ENCODE measurements around the gene BATF. TPM values are rescaled to one million over a fixed set of nuclear protein-coding genes. Genes with fewer than 3 reads are reported as not detected.

BATF gene
- total RNA-seq, 1 experiment from 2014 or later: not detected

DNA sequence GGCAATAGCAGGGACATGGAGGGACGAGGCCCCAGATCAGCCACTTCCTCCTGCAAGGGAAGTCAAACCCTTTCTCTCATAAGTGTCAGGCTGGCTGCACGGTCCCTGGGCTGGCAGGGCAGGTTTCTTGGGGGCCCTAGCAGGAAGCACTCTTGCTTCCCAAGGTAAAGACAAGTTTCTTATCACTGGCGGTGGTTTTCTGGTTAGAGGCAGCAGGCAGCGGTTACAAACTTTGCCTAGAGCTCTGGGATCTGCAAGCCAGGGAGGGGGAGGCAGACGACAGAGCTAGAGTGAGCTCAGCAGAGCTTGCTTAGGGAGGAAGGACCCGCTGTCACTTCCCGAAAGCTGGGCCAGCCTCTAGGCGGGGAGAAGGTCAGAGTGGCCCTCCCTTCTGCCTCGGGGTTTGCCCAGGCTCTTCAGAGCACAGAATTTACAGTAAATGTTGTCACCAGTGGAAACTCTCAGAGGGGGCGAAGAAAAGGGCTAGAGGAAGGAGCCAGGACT lies 20.4 kb downstream of the BATF start:
- no peaks in the 10 kb centered on the region for H3K9me2 ChIP-seq (replicated peaks; ENCODE audit: insufficient read depth, low read length)
- no peaks in the 10 kb centered on the region for H3K79me2 ChIP-seq (ENCODE audit: low read length)
- H2AFZ ChIP-seq (ENCODE audit: low read length): peak overlapping the region; percentile 52; the same call in 1 of the 2 replicates
- H3K4me2 ChIP-seq (ENCODE audit: low read depth, low read length, poor library complexity, severe bottlenecking): peak overlapping the region; percentile 47
- H3K27me3 ChIP-seq (ENCODE audit: low read length): no peaks in the 10 kb centered on the region
- H3K4me1 ChIP-seq (ENCODE audit: low read length): peaks cover 17% of the 10 kb centered on the region
- peak; percentile 68 for DNase-seq
- no peaks in the 10 kb centered on the region for H3K36me3 ChIP-seq (ENCODE audit: insufficient read depth, low read length)
- peak overlapping the region; percentile 18; the same call in 1 of the 2 replicates for H3K4me3 ChIP-seq (ENCODE audit: low read length)
- H3K9me3 ChIP-seq (ENCODE audit: low read length): no peaks in the 10 kb centered on the region
- H3K9ac ChIP-seq (ENCODE audit: low read length): peak overlapping the region; percentile 28
- no peaks in the 10 kb centered on the region for H4K20me1 ChIP-seq (ENCODE audit: insufficient read depth, low read depth, low read length)
- H3K27ac ChIP-seq (ENCODE audit: low read length): no peak overlapping the region

DNA sequence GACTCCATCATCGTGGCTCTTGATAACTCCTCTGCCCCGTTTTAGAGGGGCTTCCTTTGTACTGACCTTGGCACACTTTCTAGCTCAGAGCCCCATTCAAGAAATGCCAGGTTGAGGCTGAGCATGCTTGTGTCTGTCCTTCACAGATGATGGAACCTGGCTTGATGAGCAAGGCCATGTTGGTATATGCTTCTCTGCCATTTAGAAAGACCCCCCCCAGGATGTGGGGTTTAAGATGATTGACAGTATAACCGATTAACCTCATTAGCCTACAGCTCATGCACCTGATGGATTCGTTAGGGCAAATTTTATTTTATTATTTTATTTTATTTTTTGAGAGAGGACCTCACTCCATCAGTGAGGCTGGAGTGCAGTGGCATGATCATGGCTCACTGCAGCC lies 21.0 kb downstream of the BATF start:
- DNase-seq: no peak
- Histone ChIP-seq H3K27ac (ENCODE audit: low read length) (no peak overlapping the region), H3K79me2 (ENCODE audit: low read length) (no peaks in the 10 kb centered on the region)

DNA sequence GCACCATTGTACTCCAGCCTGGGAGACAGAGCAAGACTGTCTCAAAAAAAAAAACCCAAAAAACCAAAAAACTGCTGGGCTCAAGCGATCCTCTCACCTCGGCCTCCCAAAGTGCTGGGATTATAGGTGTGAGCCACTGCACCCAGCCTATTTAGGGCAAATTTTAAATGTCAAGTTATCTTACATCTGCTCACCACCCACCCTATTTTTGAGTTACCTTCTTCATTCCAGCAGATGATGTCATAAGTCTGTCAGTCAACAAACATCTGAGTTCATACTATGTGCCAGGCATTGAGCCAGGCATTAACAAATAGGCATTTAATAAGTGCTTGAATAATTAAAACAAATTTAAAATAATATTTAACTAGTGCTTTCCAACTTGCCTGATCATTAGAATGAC lies 21.5 kb downstream of the BATF start:
- Histone ChIP-seq H3K36me3 (ENCODE audit: insufficient read depth, low read length) (no peaks in the 10 kb centered on the region), H3K4me1 (ENCODE audit: low read length) (peaks cover 17% of the 10 kb centered on the region), H2AFZ (ENCODE audit: low read length) (no peak overlapping the region), H3K4me3 (ENCODE audit: low read length) (no peak overlapping the region), H3K27me3 (ENCODE audit: low read length) (no peaks in the 10 kb centered on the region), H3K9me3 (ENCODE audit: low read length) (no peaks in the 10 kb centered on the region), H4K20me1 (ENCODE audit: insufficient read depth, low read depth, low read length) (no peaks in the 10 kb centered on the region), H3K4me2 (ENCODE audit: low read depth, low read length, poor library complexity, severe bottlenecking) (no peak overlapping the region), H3K27ac (ENCODE audit: low read length) (no peak overlapping the region), H3K9me2 (replicated peaks; ENCODE audit: insufficient read depth, low read length) (no peaks in the 10 kb centered on the region), H3K9ac (ENCODE audit: low read length) (no peak overlapping the region), H3K79me2 (ENCODE audit: low read length) (no peaks in the 10 kb centered on the region)
- no peak for DNase-seq

More for the DNA sequence above, 21.0 kb downstream of the BATF start:
- peak overlapping the region; percentile 47 for H3K4me2 ChIP-seq (ENCODE audit: low read depth, low read length, poor library complexity, severe bottlenecking)
- H3K9me3 ChIP-seq (ENCODE audit: low read length): no peaks in the 10 kb centered on the region
- H4K20me1 ChIP-seq (ENCODE audit: insufficient read depth, low read depth, low read length): no peaks in the 10 kb centered on the region
- H3K4me1 ChIP-seq (ENCODE audit: low read length): peaks cover 17% of the 10 kb centered on the region
- no peaks in the 10 kb centered on the region for H3K36me3 ChIP-seq (ENCODE audit: insufficient read depth, low read length)
- no peak overlapping the region; the same call in 1 of the 2 replicates for H3K4me3 ChIP-seq (ENCODE audit: low read length)
- peak overlapping the region; percentile 28; the same call in 1 of the 2 replicates for H3K9ac ChIP-seq (ENCODE audit: low read length)
- H2AFZ ChIP-seq (ENCODE audit: low read length): peak overlapping the region; percentile 52; the same call in 1 of the 2 replicates
- no peaks in the 10 kb centered on the region for H3K9me2 ChIP-seq (replicated peaks; ENCODE audit: insufficient read depth, low read length)
- H3K27me3 ChIP-seq (ENCODE audit: low read length): no peaks in the 10 kb centered on the region

DNA sequence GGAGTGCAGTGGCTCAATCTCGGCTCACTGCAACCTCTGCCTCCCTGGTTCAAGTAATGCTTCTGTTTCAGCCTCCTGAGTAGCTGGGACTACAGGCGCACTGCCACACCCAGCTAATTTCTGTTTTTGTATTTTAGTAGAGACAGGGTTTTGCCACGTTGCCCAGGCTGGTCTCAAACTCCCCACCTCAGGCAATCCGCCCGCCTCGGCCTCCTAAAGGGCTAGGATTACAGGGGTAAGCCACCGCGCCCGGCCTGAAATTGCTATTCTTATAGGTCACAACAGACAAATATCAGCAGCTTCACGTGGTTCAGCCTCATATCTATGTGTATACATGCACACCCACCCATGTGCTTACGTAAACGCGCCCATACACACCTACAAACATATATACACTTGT lies 23.6 kb downstream of the BATF start:
- H3K36me3 ChIP-seq (ENCODE audit: insufficient read depth, low read length): no peaks in the 10 kb centered on the region
- DNase-seq: no peak
- 0 out of 2 replicates have a peak, but pooled peaks cover 3% of the 10 kb centered on the region for H3K27me3 ChIP-seq (ENCODE audit: low read length)
- no peak overlapping the region for H3K27ac ChIP-seq (ENCODE audit: low read length)
- H3K79me2 ChIP-seq (ENCODE audit: low read length): no peaks in the 10 kb centered on the region
- no peaks in the 10 kb centered on the region for H4K20me1 ChIP-seq (ENCODE audit: insufficient read depth, low read depth, low read length)
- no peak overlapping the region for H3K9ac ChIP-seq (ENCODE audit: low read length)
- no peaks in the 10 kb centered on the region for H3K9me2 ChIP-seq (replicated peaks; ENCODE audit: insufficient read depth, low read length)
- no peaks in the 10 kb centered on the region for H3K9me3 ChIP-seq (ENCODE audit: low read length)
- H3K4me3 ChIP-seq (ENCODE audit: low read length): no peak overlapping the region
- H3K4me1 ChIP-seq (ENCODE audit: low read length): peaks cover 11% of the 10 kb centered on the region
- no peak overlapping the region for H3K4me2 ChIP-seq (ENCODE audit: low read depth, low read length, poor library complexity, severe bottlenecking)
- H2AFZ ChIP-seq (ENCODE audit: low read length): no peak overlapping the region

DNA sequence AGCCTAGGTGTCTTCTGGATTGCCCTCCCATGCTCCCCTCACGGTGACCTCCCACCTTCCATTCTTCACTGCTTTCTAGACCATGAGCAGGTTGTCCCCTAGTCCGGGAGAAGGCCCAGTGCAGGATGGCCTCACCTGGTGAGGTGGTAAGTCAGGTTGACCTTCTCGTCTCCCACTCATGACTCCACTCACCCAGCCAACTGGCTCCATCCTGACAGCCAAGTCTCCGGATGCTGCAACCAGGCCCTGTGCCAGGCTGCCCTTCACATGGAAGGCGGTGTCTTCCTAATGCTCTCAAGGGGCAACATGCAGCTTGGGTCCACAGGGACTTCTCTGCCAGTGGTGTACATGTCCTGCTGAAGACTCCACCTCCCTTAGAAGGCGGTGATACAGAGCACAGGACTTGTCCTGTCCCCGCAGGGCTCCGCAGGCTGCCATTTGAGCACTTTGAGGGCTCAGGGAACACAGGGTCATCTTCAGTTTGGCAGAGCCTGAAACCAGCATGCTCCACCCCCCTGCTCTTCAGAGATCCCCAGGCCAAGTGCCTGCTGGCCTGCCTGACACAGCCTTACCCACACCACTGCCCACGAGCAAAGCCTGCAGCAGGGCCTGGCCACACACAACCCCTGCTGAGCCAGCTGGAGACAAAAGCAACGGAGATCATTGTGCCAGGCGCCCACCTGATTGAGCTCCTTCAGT lies 25.4 kb downstream of the BATF start:
- H3K9me2 ChIP-seq (replicated peaks; ENCODE audit: insufficient read depth, low read length): no peaks in the 10 kb centered on the region
- no peaks in the 10 kb centered on the region for H4K20me1 ChIP-seq (ENCODE audit: insufficient read depth, low read depth, low read length)
- H2AFZ ChIP-seq (ENCODE audit: low read length): no peak overlapping the region
- no peak overlapping the region for H3K27ac ChIP-seq (ENCODE audit: low read length)
- H3K79me2 ChIP-seq (ENCODE audit: low read length): no peaks in the 10 kb centered on the region
- peaks cover 3% of the 10 kb centered on the region; the same call in 1 of the 2 replicates for H3K27me3 ChIP-seq (ENCODE audit: low read length)
- H3K4me3 ChIP-seq (ENCODE audit: low read length): no peak overlapping the region
- no peaks in the 10 kb centered on the region for H3K9me3 ChIP-seq (ENCODE audit: low read length)
- DNase-seq: no peak
- H3K4me1 ChIP-seq (ENCODE audit: low read length): peaks cover 6% of the 10 kb centered on the region
- no peaks in the 10 kb centered on the region for H3K36me3 ChIP-seq (ENCODE audit: insufficient read depth, low read length)
- H3K9ac ChIP-seq (ENCODE audit: low read length): no peak overlapping the region
- no peak overlapping the region for H3K4me2 ChIP-seq (ENCODE audit: low read depth, low read length, poor library complexity, severe bottlenecking)

DNA sequence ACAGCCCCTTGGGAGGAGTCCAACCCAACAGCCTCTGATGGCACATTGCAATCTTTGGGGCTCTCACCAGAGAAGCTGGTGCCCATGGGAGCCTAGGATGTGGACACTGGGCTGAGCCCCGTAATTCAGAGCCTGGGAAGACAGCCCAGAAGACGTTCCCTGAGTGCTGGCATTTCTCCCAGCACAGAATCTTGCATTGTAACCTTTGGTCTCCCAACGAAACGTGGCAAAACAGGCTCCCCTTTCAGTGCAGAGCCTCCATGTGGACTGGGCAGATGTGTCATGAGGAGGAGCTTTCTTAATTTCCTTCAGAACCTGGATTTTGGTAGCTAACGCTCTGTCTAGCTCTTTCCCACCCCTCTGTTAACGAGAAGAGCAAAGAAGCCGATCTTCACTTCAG lies 26.3 kb downstream of the BATF start:
- Histone ChIP-seq H3K27me3 (ENCODE audit: low read length) (peaks cover 3% of the 10 kb centered on the region; the same call in 1 of the 2 replicates), H3K27ac (ENCODE audit: low read length) (no peak overlapping the region), H3K9me2 (replicated peaks; ENCODE audit: insufficient read depth, low read length) (no peaks in the 10 kb centered on the region), H3K4me3 (ENCODE audit: low read length) (no peak overlapping the region), H2AFZ (ENCODE audit: low read length) (no peak overlapping the region), H3K36me3 (ENCODE audit: insufficient read depth, low read length) (no peaks in the 10 kb centered on the region), H3K79me2 (ENCODE audit: low read length) (no peaks in the 10 kb centered on the region), H3K4me2 (ENCODE audit: low read depth, low read length, poor library complexity, severe bottlenecking) (no peak overlapping the region), H3K9me3 (ENCODE audit: low read length) (no peaks in the 10 kb centered on the region), H3K4me1 (ENCODE audit: low read length) (no peaks in the 10 kb centered on the region), H4K20me1 (ENCODE audit: insufficient read depth, low read depth, low read length) (no peaks in the 10 kb centered on the region), H3K9ac (ENCODE audit: low read length) (no peak overlapping the region)
- no peak for DNase-seq

DNA sequence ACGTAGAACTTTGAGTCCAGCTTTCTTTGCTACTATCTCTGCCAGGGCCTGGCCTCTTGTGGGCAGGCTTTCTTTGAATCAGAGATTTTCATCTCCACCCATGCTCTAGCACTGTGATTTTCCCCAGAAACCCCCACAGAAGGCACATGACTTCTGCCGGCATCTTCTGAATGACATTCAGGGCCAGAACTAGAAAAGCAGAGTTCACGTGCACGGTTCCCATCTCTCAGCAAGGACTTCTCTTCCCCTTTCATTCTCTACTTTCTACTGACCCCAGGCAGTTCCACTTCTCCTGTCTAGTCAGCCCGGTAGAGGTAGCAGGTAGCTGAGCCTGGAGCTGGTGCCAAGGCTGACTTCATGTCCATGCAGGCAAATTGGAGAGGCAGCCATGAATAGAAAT lies 26.9 kb downstream of the BATF start:
- H3K4me1 ChIP-seq (ENCODE audit: low read length): no peaks in the 10 kb centered on the region
- no peaks in the 10 kb centered on the region for H4K20me1 ChIP-seq (ENCODE audit: insufficient read depth, low read depth, low read length)
- H3K4me3 ChIP-seq (ENCODE audit: low read length): no peak overlapping the region
- H3K27ac ChIP-seq (ENCODE audit: low read length): no peak overlapping the region
- H3K9me2 ChIP-seq (replicated peaks; ENCODE audit: insufficient read depth, low read length): no peaks in the 10 kb centered on the region
- H3K9ac ChIP-seq (ENCODE audit: low read length): no peak overlapping the region
- no peaks in the 10 kb centered on the region for H3K36me3 ChIP-seq (ENCODE audit: insufficient read depth, low read length)
- no peak for DNase-seq
- H2AFZ ChIP-seq (ENCODE audit: low read length): no peak overlapping the region
- H3K79me2 ChIP-seq (ENCODE audit: low read length): no peaks in the 10 kb centered on the region
- no peaks in the 10 kb centered on the region for H3K9me3 ChIP-seq (ENCODE audit: low read length)
- H3K27me3 ChIP-seq (ENCODE audit: low read length): peaks cover 3% of the 10 kb centered on the region; the same call in 1 of the 2 replicates
- H3K4me2 ChIP-seq (ENCODE audit: low read depth, low read length, poor library complexity, severe bottlenecking): no peak overlapping the region

DNA sequence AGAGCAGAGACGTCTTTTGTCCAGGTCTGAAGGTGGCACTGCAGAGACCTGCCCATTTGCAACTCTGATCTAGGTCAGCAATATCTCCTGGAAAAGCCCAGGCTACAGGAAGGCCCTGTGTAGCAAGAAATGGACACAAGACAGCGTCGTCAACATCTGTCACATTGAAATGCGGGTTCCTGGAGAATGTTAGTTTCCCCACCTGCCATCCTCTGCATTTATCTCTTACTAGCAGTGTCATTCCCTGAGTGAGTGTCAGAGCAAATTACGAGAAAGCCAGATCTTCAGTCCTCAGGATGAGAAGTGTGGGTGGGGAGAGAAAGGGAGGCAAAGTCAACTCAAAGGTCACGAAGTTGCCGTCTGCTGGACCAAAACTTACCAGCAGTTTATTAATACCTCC lies 28.8 kb downstream of the BATF start:
- Histone ChIP-seq H3K27me3 (ENCODE audit: low read length) (peaks cover 3% of the 10 kb centered on the region; the same call in 1 of the 2 replicates), H3K4me2 (ENCODE audit: low read depth, low read length, poor library complexity, severe bottlenecking) (no peak overlapping the region), H2AFZ (ENCODE audit: low read length) (no peak overlapping the region), H3K9me2 (replicated peaks; ENCODE audit: insufficient read depth, low read length) (no peaks in the 10 kb centered on the region), H3K79me2 (ENCODE audit: low read length) (no peaks in the 10 kb centered on the region), H3K36me3 (ENCODE audit: insufficient read depth, low read length) (no peaks in the 10 kb centered on the region), H3K4me1 (ENCODE audit: low read length) (no peaks in the 10 kb centered on the region), H4K20me1 (ENCODE audit: insufficient read depth, low read depth, low read length) (no peaks in the 10 kb centered on the region), H3K9me3 (ENCODE audit: low read length) (no peaks in the 10 kb centered on the region), H3K9ac (ENCODE audit: low read length) (no peak overlapping the region), H3K27ac (ENCODE audit: low read length) (no peak overlapping the region), H3K4me3 (ENCODE audit: low read length) (no peak overlapping the region)
- DNase-seq: no peak
